Left ventricle myocardium superior (tissue), 1 donor: ENCODE data around the gene CPA2. TPM values are rescaled to one million over a fixed set of nuclear protein-coding genes. Genes with fewer than 3 reads are reported as not detected.

Source experiments
- ATAC-seq: fragments of 200-7000 bp; cut with Tn5 transposase; one replicate; pipeline ENCODE4 v1.9.1; 2020; ENCODE audit warnings: mild to moderate bottlenecking, moderate library complexity
- DNase-seq: peaks from one replicate; pipeline ENCODE4 v3.0.0-alpha.2; 2020
- intact Hi-C: fragments of 100-400 bp; cut with micrococcal nuclease; formaldehyde crosslinking; loops from one replicate; pipeline ENCODE4 v1.11.0; 2022
- total RNA-seq: library from RNA; stranded (reverse); fragmentation: NEBNext Ultra II Directional; extraction: Animal tissue kit (Norgen Biotek cat#: 25700); gene quantifications from one replicate; pipeline ENCODE4 v1.2.1, GENCODE V29; 2021
- donor health status: DM: no; HTN: yes; CAD: no; lungs with severe emphysema.

CPA2 gene
- total RNA-seq, 1 donor from 2014 or later = not detected

- no peak for DNase-seq
- no peak for ATAC-seq
- intact Hi-C loops = no loop called here
These were observed 71.6 kb downstream of the CPA2 start for GRCh38 chr7:130338233-130338632.

Other genes with a start within 250 kb of the CPA2 start
- 20.8 TPM for gene ZC3HC1, start 215.5 kb upstream of the CPA2 start, total RNA-seq
- gene KLHDC10, start 196.3 kb upstream of the CPA2 start, total RNA-seq = 24.3 TPM
- gene TMEM209, start 61.5 kb upstream of the CPA2 start, total RNA-seq = 9.2 TPM
- not detected for gene SSMEM1, start 59.0 kb upstream of the CPA2 start, total RNA-seq
- gene CPA4, start 26.3 kb downstream of the CPA2 start, total RNA-seq = 0.77 TPM
- not detected for gene CPA5, start 78.0 kb downstream of the CPA2 start, total RNA-seq
- not detected for gene CPA1, start 113.6 kb downstream of the CPA2 start, total RNA-seq
- 4.9 TPM for gene CEP41, start 174.2 kb downstream of the CPA2 start, total RNA-seq
- 4.2 TPM for gene MEST, start 225.2 kb downstream of the CPA2 start, total RNA-seq